ENCODE data around the gene RNF38. TPM values are rescaled to one million over a fixed set of nuclear protein-coding genes. Genes with fewer than 3 reads are reported as not detected.
"Not testable (repeated sequence)": the region's sequence is repeated elsewhere in the genome, so short reads cannot be mapped to it uniquely, and the experiment has no call there.

RNF38 gene
- total and polyA plus RNA-seq, 4 donors = 7.6 to 41.0 (median 25.6) TPM

DNA sequence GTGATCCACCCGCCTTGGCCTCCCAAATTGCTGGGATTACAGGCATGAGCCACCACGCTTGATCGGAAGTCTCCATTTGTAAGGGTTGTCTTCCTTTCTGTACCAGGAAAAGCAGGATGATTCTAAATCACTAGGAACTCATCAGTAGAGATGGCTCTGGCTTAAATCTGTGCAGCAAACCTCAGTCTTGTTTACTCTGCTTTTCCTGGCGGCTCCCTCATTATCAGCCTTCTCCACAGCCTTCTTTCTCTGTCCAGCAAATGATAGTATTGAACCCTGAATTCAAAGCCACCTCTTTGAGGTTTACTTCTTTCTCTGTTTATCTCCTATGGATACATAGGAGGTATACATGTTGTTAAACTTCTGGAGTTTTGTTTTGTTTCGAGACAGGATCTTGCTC is 98.8 kb downstream of the RNF38 start:
- H3K36me3 ChIP-seq (ENCODE audit: control insufficient read depth in 4 of 4, insufficient read depth in 4 of 4, low read length in 4 of 4) = no peaks in the 10 kb centered on the region
- no peak overlapping the region for H3K4me3 ChIP-seq
- no peaks in the 10 kb centered on the region for H3K27me3 ChIP-seq (ENCODE audit: control insufficient read depth in 3 of 3, insufficient read depth in 3 of 3, low read length in 2 of 3)
- H3K27ac ChIP-seq (ENCODE audit: low read depth in 1 of 2, low read length in 1 of 2) = no peak overlapping the region
- DNase-seq (no peak), ATAC-seq (ENCODE audit: insufficient read depth, low FRiP score) (no peak)
- H3K4me1 ChIP-seq (ENCODE audit: control insufficient read depth in 5 of 5, insufficient read depth in 5 of 5, low read length in 5 of 5) = peaks cover 0 to 2% (median 0%) of the 10 kb centered on the region in 5 donors
- no peak for TF ChIP-seq CTCF (IDR thresholded peaks at IDR 0.05; ENCODE audit: control extremely low read depth, extremely low read depth)
- no peak overlapping the region for H3K9ac ChIP-seq (ENCODE audit: insufficient read depth in 1 of 2, low read length in 2 of 2)
- H3K9me3 ChIP-seq (ENCODE audit: control insufficient read depth in 4 of 4, insufficient read depth in 3 of 4, low read length in 3 of 4) = no peaks in the 10 kb centered on the region
- WGBS, 2 donors = 74 to 78% methylated on average over 5 of the region's 5 CpGs

DNA sequence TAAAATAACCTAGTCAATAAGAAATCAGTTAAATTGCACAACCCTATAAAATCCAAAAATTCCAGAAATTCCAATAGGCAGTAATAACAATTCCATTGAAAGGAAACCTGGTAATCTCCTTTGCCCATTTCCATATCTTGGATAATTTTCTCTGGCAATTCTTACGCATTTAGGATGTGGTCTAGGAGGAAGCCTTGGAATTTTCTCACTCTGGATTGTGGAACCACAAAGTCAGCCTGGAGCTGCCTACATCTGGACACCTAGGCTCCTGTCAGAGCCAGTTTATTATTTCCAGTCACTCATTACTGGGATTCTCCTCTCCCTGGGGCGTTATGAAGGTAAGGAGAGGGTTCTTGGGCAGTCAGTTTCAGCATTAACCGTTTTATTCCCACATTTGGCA is 101.5 kb downstream of the RNF38 start:
- Histone ChIP-seq H3K9me3 (ENCODE audit: control insufficient read depth in 4 of 4, insufficient read depth in 3 of 4, low read length in 3 of 4) (no peaks in the 10 kb centered on the region), H3K27ac (ENCODE audit: low read depth in 1 of 2, low read length in 1 of 2) (no peak overlapping the region), H3K36me3 (ENCODE audit: control insufficient read depth in 4 of 4, insufficient read depth in 4 of 4, low read length in 4 of 4) (no peaks in the 10 kb centered on the region), H3K9ac (ENCODE audit: insufficient read depth in 1 of 2, low read length in 2 of 2) (no peak overlapping the region), H3K27me3 (ENCODE audit: control insufficient read depth in 3 of 3, insufficient read depth in 3 of 3, low read length in 2 of 3) (no peaks in the 10 kb centered on the region), H3K4me1 (ENCODE audit: control insufficient read depth in 5 of 5, insufficient read depth in 5 of 5, low read length in 5 of 5) (peaks cover 0 to 5% (median 0%) of the 10 kb centered on the region in 5 donors), H3K4me3 (no peak overlapping the region)
- no peak for TF ChIP-seq CTCF (IDR thresholded peaks at IDR 0.05; ENCODE audit: control extremely low read depth, extremely low read depth)
- DNase-seq = no peak
- ATAC-seq (ENCODE audit: insufficient read depth, low FRiP score) = no peak
- 83 to 85% methylated on average over 3 of the region's 3 CpGs for WGBS, 2 donors

DNA sequence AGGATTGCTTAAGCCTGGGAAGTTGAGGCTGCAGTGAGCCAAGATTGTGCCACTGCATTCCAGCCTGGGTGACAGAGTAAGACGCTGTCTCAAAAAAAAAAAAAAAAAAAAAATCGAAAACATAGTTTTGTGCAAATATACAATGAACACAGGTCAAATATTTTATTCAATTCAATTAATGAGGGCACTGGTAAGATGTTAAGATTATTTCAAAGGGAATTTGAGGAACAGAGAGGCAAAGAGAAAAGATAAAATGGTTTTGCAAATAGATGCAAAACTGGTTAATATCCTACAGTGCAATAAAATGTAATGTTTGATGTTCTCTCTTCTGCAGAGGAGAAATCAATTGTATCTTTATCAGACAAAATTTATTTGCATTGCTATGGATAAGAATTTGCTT is 102.3 kb downstream of the RNF38 start:
- H3K9ac ChIP-seq (ENCODE audit: insufficient read depth in 1 of 2, low read length in 2 of 2) = no peak overlapping the region
- WGBS, 2 donors = 78 to 97% methylated on average over 2 of the region's 2 CpGs
- no peak for ATAC-seq (ENCODE audit: insufficient read depth, low FRiP score)
- peaks cover 0 to 5% (median 0%) of the 10 kb centered on the region in 5 donors for H3K4me1 ChIP-seq (ENCODE audit: control insufficient read depth in 5 of 5, insufficient read depth in 5 of 5, low read length in 5 of 5)
- DNase-seq = no peak
- H3K4me3 ChIP-seq = no peak overlapping the region
- H3K27me3 ChIP-seq (ENCODE audit: control insufficient read depth in 3 of 3, insufficient read depth in 3 of 3, low read length in 2 of 3) = no peaks in the 10 kb centered on the region
- no peaks in the 10 kb centered on the region for H3K36me3 ChIP-seq (ENCODE audit: control insufficient read depth in 4 of 4, insufficient read depth in 4 of 4, low read length in 4 of 4)
- H3K9me3 ChIP-seq (ENCODE audit: control insufficient read depth in 4 of 4, insufficient read depth in 3 of 4, low read length in 3 of 4) = no peaks in the 10 kb centered on the region
- no peak for TF ChIP-seq CTCF (IDR thresholded peaks at IDR 0.05; ENCODE audit: control extremely low read depth, extremely low read depth)
- no peak overlapping the region for H3K27ac ChIP-seq (ENCODE audit: low read depth in 1 of 2, low read length in 1 of 2)

DNA sequence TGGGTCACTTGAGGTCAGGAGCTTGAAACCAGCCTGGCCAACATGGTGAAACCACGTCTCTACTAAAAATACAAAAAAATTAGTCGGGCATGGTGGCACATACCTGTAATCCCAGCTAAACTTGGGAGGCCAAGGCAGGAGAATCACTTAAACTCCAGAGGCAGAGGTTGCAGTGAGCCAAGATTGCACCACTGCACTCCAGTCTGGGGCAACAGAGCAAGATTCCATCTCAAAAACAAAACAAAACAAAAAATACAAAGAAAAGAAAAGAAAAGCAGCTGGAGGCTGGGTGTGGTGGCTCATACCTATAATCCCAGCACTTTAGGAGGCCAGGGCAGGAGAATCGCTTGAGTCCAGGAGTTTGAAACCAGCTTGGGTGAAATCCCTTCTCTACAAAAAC is 105.1 kb downstream of the RNF38 start:
- not testable (repeated sequence) for H3K36me3 ChIP-seq (ENCODE audit: control insufficient read depth in 4 of 4, insufficient read depth in 4 of 4, low read length in 4 of 4); H3K9ac ChIP-seq (ENCODE audit: insufficient read depth in 1 of 2, low read length in 2 of 2); DNase-seq; ATAC-seq (ENCODE audit: insufficient read depth, low FRiP score); H3K27me3 ChIP-seq (ENCODE audit: control insufficient read depth in 3 of 3, insufficient read depth in 3 of 3, low read length in 2 of 3); H3K27ac ChIP-seq (ENCODE audit: low read depth in 1 of 2, low read length in 1 of 2); H3K4me3 ChIP-seq; H3K9me3 ChIP-seq (ENCODE audit: control insufficient read depth in 4 of 4, insufficient read depth in 3 of 4, low read length in 3 of 4); H3K4me1 ChIP-seq (ENCODE audit: control insufficient read depth in 5 of 5, insufficient read depth in 5 of 5, low read length in 5 of 5)
- WGBS, 2 donors = 96% methylated on average over 3 of the region's 3 CpGs

All from lung (tissue), 12 donors.